GM21390 (cell line): Measurements from ENCODE around the gene SLC22A16.
"Not testable (repeated sequence)": the region's sequence is repeated elsewhere in the genome, so short reads cannot be mapped to it uniquely, and the experiment has no call there.

Experiments used
- ATAC-seq: cut with Tn5 transposase; IDR thresholded peaks from one replicate; pipeline ENCODE4 v1.9.1; 2021; ENCODE audit not compliant: unreplicated experiment

SLC22A16 gene, protein sequence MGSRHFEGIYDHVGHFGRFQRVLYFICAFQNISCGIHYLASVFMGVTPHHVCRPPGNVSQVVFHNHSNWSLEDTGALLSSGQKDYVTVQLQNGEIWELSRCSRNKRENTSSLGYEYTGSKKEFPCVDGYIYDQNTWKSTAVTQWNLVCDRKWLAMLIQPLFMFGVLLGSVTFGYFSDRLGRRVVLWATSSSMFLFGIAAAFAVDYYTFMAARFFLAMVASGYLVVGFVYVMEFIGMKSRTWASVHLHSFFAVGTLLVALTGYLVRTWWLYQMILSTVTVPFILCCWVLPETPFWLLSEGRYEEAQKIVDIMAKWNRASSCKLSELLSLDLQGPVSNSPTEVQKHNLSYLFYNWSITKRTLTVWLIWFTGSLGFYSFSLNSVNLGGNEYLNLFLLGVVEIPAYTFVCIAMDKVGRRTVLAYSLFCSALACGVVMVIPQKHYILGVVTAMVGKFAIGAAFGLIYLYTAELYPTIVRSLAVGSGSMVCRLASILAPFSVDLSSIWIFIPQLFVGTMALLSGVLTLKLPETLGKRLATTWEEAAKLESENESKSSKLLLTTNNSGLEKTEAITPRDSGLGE

DNA sequence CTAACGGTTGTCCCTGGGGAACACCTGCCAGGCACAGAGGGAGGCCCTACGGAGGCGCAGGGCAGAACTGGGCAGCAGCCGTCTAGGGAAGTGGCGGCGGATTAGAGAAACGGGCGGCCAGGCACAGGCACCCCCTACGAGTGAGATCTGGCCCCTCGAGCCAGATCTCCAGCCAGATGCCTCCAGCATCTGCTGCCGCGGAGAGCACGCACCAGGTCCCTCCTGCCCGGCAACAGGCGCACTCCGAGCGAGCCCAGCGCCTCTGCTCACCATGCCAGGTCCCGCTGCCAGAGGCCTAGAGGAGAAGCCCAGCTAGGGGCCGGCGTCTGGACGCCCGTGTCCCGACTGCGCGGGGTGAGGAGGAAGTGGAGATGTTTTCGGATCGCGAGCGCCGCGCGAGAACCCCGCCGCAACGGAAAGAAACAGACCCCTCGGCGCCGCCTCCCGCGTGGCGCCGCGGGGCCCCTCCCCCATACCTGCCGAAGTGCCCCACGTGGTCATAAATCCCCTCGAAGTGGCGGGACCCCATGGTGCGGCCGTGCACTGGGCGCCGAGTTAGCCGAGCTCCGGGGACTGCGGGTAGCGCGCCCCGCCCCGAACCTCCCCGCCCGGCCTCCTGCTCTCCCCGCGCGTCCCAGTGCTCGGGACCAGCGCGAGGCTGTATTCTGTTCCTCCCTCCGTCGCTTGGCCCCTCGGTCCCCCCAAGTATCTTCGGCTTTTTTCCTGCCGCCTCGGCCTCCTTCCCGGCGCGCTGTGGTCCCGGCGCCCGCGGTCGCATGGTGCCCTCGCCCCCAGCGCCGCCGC lies at the start of gene SLC22A16:
TSS of gene SLC22A16 (minus strand) at position 568 of the 804 bp plus-strand sequence. CDS start at position 529, 39 bp downstream.
- ATAC-seq, result no peak

DNA sequence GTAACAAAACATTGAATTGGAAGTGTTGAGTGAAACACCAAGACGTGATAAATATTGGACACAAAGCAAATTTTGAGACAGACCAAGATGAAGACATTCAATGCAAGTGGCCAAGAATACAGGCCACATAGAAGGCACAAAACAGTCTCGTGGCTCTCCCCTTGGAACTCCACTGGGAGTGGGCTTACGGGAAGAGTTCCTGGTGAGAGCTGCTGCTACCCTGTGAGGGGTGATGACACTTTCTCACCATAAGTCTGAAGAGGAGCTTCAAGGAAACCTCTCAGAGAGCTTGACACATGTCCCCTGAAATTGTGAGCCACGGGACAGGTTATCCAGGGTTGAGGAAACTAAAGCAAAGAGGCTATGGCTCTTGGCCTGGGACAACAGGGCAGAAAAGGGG lies 48.6 kb upstream of the SLC22A16 start:
- ATAC-seq, result no peak

DNA sequence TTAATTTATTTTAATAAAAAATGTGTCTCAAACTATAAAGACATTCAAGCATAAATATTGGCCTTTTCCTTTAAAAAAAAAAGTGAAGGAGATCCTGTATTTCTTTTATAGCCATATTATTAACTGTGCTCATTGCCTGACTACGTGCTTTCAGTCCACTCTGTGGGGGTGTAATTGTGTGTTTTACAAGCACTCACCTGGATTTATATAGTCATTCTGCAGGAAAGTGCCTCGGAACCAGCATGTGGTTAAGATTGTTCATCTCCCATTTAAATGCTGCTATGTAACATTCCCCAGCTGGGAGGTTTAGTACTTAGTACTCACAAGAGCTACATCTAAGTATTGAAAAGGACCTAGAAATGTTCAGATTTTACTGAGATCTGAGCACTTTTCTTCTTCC lies 47.9 kb upstream of the SLC22A16 start:
- no peak for ATAC-seq

DNA sequence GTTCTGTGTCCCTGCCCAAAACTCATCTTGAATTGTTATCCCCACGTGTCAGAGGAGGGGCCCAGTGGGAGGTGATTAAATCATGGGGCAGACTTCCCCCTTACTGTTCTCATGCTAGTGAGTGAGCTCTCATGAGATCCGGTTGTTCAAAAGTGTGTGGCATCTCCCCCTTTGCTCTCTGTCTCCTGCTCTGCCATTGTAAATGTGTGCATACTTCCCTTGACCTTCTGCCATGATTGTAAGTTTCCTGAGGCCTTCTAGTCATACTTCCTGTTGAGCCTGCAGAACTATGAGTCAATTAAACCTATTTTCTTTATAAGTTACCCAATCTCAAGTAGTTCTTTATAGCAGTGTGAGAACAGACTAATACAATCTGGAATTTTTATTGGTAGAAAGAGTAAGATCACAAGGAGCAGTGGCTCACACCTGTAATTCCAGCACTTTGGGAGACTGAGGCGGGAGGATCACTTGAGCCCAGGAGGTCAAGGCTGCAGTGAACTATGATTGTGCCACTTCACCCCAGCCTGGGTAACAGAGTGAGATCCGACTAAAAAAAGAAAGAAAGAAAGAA lies 47.1 kb upstream of the SLC22A16 start:
- no peak for ATAC-seq

DNA sequence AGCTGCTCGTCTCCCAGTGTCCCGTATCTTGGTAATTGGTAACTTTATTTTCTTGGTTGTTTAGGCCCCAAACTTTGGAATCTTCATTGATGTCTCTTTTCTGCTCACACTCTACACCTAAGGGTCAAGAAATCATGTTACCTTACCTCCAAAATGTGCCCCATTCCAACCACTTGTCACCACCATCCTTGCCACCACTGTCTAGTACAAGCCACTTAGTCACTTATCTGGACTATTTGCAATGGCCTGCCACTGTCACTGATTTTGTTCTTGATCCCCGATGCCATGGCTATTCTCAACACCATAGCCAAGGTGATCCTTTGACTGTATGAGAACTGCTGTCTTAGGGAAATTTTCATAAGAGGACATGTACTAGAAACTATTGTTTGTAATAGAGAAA lies 46.0 kb upstream of the SLC22A16 start:
- no peak for ATAC-seq

DNA sequence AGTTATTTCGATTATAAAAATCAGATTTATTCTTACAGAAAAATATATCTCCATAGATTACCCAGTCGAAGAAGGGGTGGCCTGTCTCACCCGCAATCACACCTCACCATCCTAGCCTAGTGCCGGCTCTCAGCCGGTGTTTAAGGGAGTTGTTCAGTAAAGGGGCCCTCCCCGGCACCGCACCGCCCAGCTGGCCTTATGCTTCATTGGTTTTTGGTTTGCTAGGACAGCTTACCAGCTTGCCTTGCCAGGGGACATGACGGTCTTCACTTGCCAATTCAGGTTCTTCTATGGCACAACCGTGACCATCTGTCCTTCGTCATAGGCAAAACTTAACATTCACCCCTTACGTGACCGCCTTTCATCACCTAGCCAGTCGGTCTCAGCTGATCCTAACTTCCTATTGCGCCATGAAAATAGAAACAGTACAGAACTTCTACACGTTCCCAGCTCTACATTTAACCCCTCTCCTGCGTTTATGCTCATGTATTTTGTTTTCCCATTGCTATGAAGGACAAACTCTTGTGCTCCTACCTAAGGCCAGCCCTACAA lies 44.7 kb upstream of the SLC22A16 start:
- no peak for ATAC-seq

DNA sequence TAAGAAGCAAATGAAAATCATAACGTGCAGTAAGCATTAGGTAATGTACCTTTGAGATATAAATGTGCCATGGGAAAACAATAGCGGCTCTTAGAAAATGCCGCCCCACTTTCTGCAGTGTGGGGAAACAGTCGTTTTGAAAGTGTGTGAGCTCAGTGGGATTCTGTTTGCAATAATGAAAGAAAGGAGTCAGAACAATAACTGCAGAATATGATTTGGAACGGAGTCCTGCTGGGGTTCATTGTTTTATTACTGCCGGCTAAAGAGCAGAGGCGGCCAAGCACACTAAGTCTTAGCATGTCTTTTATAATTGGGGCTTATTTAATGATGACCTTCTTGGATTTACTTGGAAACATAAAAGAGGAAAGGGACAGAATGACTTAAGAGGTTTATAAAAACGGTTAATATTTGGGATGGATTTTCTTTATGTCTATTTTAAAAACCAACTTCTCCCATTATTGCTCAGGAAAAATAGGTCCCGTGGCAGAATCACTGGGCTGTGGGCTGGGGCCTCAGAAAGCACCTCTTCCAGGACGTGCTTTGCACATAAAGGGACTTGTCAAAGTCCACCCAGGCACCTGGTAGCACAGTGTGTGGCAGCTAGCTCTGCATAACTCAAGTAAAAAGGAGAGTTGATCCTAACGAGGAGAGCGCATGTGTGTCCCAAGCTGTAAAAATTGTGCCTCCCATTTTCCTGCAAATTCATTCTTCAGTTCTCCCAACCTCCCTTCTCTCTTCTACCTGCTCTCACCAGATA lies 44.0 kb upstream of the SLC22A16 start:
- no peak for ATAC-seq

DNA sequence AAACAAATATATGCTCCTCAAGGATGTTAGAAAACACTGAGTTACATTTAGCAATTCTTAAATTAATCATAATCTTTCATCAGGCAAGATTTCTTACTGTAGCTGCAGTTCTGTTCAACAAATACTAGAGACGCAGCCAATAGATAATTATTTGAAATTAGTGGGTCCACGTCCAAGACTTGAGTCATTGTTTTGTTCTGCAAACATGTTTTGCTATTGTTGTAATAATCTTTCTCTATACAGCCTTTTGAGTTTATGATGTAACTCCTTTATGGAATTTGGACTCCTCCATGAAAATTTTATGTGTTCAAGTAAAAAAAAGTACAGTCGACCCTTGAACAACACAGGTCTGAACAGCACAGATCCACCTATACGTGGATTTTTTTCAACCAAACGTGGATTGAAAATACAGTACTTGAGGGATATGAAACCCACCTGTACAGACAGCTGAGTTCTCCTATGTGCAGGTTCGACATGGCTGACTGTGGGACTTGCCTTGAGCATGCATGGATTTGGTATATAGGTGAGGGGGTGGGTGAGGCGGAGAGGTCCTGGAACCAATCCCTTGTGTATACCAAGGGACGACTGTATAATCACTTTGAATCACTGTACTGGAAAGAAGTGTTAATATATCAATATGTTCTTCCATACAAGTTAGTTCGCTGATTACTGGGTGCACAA lies 41.3 kb upstream of the SLC22A16 start:
- no peak for ATAC-seq

DNA sequence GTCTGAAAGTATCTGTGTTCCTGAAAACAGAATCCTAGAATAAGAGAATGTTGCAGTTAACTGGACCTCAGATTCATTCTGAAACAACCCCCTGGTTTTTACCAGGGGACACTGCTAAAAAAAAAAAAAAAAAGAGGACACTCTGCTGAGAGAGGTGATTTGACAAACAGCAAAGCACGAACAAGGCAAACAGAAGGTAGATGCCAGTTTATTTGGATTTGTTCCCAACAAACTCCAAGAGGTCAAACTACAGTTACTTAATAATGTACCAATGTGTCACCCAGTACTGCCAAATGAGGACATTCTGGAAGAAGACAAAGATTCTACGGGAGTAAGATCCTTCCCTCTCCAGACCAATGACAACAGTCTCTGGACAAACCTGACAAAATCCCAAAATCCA lies 40.6 kb upstream of the SLC22A16 start:
- ATAC-seq, result no peak

DNA sequence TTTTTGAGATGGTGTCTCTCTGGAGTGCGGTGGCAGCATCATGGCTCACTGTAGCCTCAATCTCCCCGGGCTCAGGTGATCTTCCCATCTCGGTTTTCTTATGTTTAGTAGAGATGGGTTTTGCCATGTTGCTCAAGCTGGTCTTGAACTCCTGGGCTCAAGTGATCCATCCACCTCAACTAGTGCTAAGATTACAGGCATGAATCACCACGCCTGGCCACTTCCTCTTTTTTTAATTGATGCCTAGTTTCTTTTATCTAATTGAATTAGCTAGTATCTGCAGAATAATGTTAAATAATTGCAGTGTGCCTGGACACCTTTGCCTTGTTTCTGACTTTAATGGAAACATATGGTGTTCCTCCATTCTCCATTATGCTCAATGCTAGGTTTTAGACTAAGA lies 38.4 kb upstream of the SLC22A16 start:
- ATAC-seq, result no peak

DNA sequence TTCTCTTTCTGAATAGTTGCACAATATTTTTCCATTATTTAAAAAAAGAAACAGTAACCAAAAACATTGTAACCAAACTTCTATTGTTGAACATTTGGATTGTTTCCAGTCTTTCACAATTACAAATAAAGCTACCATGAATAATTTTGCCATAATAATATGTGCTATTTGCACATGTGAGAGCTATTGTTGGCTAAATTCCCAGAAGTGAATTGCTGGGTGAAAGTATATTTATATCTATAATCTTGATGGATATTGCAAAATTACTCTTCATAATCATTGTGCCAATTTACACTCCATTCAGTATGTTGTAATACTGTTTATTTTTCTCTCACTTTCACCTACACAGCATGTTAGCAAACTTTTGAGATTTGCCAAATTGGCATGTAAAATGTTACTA lies 36.6 kb upstream of the SLC22A16 start:
- ATAC-seq, result no peak

DNA sequence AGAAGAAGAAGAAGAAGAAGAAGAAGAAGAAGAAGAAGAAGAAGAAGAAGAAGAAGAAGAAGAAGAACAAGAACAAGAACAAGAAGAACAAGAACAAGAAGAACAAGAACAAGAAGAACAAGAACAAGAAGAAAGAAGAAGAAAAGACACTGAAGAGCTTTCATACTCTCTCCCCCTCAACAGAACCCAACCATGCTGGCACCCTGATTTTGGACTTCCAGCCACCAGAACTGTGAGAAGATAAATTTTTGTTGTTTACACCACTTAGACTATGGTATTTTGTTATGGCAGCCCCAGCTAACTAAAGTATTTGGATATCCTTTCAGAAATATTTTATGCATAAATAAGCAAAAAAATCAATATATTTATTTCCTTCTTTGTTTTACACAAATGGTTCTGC lies 36.1 kb upstream of the SLC22A16 start:
- ATAC-seq, result not testable (repeated sequence)

DNA sequence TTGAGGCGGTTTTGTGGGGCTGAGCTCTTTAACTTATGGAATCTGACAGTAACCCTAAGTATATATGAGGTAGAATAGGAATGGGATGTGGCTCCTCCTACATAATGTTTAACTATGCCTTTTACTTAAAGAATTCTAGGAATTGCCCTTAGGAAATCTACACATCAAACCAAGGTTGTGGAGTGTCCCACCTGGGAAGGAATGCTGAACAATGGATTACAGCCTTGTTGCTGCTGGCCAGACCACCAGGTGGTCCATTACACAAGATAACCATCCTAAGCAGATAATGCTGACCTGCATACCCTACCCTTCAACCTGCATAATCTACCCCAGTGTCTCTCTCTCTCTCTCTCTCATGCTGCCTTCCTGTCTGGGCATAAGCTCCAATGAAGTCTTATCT lies 35.0 kb upstream of the SLC22A16 start:
- ATAC-seq, result no peak

DNA sequence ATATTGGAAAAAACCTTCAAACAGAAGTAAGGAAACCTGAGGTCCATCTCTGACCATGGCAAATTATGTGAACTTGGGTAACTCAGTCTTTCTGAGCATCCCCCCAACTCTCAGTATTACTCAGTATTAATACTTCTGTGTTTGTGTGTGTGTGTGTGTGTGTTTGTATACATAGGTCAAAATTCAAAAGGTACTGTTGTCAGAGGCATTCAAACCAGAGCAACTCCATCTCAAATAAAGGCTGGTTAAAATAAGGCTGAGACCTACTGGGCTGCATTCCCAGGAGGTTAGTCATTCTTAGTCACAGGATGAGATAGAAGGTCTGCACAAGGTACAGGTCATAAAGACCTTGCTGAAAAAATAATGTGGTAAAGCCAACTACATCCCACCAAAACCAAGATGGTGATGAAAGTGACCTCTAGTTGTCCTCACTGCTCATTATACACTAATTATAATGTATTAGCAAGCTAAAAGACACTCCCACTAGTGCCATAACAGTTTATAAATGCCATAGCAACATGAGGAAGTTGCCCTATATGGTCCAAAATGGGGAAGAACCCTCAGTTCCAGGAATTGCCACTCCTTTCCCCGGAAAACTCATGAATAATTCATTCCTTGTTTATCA lies 33.3 kb upstream of the SLC22A16 start:
- no peak for ATAC-seq

DNA sequence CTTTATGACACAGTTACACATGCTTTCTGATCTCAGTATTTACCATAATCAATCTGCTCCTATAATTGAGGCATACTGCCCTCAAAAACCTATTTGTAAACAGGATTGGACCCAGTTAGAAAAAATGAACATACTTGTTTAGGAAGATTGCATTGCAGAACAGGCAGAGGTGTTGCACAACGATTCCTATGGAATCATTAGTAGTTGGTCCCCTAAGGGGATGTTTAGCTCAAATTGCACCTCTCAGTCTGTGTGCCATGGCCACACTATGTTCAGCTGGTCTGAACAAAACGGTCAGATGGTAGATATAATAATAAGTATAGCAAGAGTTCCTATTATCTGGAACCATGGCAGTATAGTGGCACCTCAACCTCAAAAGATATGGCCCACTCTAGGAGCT lies 28.5 kb upstream of the SLC22A16 start:
- ATAC-seq, result not testable (repeated sequence)

DNA sequence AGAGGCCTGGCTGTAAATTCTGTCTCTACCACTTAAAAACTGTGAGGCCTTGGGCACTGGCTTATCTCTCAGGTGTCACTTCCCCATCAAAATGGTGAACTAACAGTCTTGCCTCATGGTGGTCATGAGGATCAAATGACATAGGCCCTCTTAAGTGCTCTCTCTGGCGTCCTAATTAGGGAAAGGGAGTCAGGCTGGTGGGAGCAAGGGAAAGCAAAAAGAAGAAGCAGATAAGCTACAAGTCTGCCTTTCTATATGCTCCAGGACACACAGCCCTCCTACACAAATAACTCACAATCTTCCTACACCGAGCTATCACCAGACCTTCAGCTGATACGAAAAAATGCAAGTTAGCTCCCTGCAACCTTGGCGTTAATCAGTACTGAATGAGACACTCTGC lies 19.5 kb upstream of the SLC22A16 start:
- no peak for ATAC-seq

DNA sequence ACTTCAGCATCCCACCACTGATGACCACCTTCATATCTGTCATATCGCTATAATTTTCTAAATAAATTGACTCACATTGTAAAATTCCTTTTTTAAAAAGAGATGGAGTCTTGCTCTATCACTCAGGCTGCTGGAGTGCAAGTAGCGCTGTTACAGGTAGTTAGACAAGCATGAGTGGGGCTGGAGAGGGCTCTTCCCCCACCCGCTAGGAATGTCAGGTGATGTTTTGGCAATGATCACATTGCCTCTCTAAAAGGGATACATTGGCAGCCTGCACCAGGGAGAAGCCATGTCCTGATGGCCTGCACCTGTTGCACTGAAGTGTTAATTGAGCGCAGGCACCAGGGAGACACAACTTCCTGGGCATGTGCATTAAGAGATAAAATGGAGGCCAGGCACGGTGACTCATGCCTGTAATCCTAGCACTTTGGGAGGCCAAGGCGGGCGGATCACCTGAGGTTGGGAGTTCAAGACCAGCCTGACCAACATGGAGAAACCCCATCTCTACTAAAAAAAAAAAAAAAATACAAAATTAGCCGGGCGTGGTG lies 16.9 kb upstream of the SLC22A16 start:
- no peak for ATAC-seq

DNA sequence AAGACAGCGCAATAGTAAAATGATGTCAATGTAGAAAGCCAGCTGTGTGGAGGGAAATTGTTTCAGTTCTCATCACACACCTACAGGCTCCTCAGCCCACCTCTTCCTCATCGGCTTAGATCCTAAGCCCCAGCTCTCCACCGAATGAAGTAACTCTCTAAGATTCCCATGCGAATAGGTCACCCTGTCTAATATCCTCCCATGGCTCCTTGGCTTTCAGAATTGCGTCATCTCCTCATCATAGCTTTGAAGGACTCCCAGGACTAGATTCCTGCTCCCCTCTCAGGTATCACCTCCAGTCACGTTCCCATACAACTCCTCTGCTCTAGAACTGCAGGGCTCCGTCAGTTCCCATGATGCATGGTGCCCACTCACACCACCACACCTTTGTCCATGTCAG lies 16.2 kb upstream of the SLC22A16 start:
- no peak for ATAC-seq

DNA sequence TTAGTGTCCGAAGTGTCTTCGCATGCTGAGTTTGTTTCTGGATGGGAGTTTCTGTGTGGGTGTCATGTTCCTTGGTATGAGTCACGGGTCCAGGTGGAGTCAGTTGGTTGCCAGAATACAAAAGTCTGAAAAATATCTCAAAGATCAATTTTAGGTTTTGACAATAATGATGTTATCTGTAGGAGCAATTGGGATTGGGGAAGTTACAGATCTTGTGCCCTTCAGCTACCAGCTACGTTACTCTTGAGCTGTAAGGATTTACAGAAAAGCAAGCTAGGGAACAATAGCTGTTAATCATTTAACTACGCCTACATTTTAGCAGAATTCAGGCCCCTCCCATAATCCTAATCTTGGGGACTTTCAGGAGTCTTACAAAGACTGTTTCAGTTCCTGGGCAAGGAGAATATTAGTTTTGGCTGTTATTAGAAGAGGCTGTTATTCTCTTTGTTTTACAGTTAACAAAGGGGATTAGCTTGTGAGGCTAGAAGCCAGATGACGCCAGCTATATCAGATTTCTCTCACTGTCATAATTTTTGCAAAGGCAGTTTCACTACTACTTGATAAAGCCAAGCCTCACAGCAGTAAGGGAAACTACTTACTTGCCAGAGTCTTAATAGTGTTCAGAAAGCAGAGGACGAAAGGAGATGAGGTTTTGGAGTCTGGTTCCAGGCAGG lies 15.4 kb upstream of the SLC22A16 start:
- no peak for ATAC-seq
